HG03108 (cell line): Measurements from ENCODE around the gene MEGF11.

Experiments
- ATAC-seq: cut with Tn5 transposase; IDR thresholded peaks from one replicate; pipeline ENCODE4 v1.9.1; 2021; ENCODE audit warnings: moderate library complexity; ENCODE audit not compliant: unreplicated experiment

MEGF11 gene

GRCh38 chr15:66099950-66100671 is 153.4 kb downstream of the MEGF11 start:
- ATAC-seq: no peak

GRCh38 chr15:66098022-66098363 is 155.6 kb downstream of the MEGF11 start:
- no peak for ATAC-seq

- ATAC-seq: no peak
Observed at GRCh38 chr15:66097151-66098021, 156.2 kb downstream of the MEGF11 start.

GRCh38 chr15:66096688-66097058 is 156.9 kb downstream of the MEGF11 start:
- no peak for ATAC-seq

- no peak for ATAC-seq
Observed at GRCh38 chr15:66095871-66096687, 157.5 kb downstream of the MEGF11 start.

GRCh38 chr15:66094331-66094730 is 159.2 kb downstream of the MEGF11 start:
- ATAC-seq: no peak

GRCh38 chr15:66092053-66093016 is 161.2 kb downstream of the MEGF11 start:
- ATAC-seq: no peak

GRCh38 chr15:66089509-66089908 is 164.0 kb downstream of the MEGF11 start:
- ATAC-seq: no peak

- no peak for ATAC-seq
Observed at GRCh38 chr15:66089049-66089448, 164.5 kb downstream of the MEGF11 start.

- no peak for ATAC-seq
Observed at GRCh38 chr15:66085128-66085527, 168.4 kb downstream of the MEGF11 start.

- ATAC-seq: no peak
Observed at GRCh38 chr15:66084704-66085103, 168.8 kb downstream of the MEGF11 start.

- no peak for ATAC-seq
Observed at GRCh38 chr15:66080717-66081398, 172.7 kb downstream of the MEGF11 start.

- ATAC-seq: no peak
Observed at GRCh38 chr15:66078929-66079275, 174.6 kb downstream of the MEGF11 start.

GRCh38 chr15:66078196-66078928 is 175.2 kb downstream of the MEGF11 start:
- ATAC-seq: no peak

GRCh38 chr15:66077320-66077663 is 176.3 kb downstream of the MEGF11 start:
- no peak for ATAC-seq

- ATAC-seq: no peak
Observed at GRCh38 chr15:66076591-66077319, 176.8 kb downstream of the MEGF11 start.

GRCh38 chr15:66075947-66076346 is 177.6 kb downstream of the MEGF11 start:
- ATAC-seq: no peak

GRCh38 chr15:66072616-66073361 is 180.8 kb downstream of the MEGF11 start:
- no peak for ATAC-seq
